OCI-LY3 (cell line): ENCODE measurements around the gene NBEA.

Experiments
- H2AFZ ChIP-seq: fragments of 200-600, 300-600 bp; shearing (Covaris generic); 2 replicates; pipeline ENCODE4 v1.6.0; 2014; ENCODE audit warnings: antibody characterized with exemption, low read depth, low read length
- H3K27ac ChIP-seq: fragments of 200-600, 300-600 bp; sonication (generic); 2 replicates; pipeline ENCODE4 v1.5.1; 2014; ENCODE audit warnings: mild to moderate bottlenecking, low read length, moderate library complexity, mixed read lengths
- H3K27me3 ChIP-seq: fragments of 200-600, 300-600 bp; sonication (generic); 2 replicates; pipeline ENCODE4 v1.6.1; 2014; ENCODE audit warnings: low read depth, low read length, mixed read lengths
- H3K36me3 ChIP-seq: fragments of 200-600, 300-600 bp; sonication (generic); replicated peaks from 2 replicates; pipeline ENCODE3; 2014; ENCODE audit warnings: low read depth, low read length, mixed read lengths
- H3K4me1 ChIP-seq: fragments of 300-600, 200-600 bp; sonication (generic); 2 replicates; pipeline ENCODE4 v1.6.1; 2014; ENCODE audit warnings: low read length, mixed read lengths
- H3K4me2 ChIP-seq: fragments of 200-600, 300-600 bp; sonication (generic); 2 replicates; pipeline ENCODE4 v1.6.1; 2014; ENCODE audit warnings: low read length, mixed read lengths
- H3K4me3 ChIP-seq: fragments of 300-600, 200-600 bp; sonication (generic); 2 replicates; pipeline ENCODE4 v1.5.1; 2014; ENCODE audit warnings: antibody characterized with exemption, mild to moderate bottlenecking, low read length, moderate library complexity
- H3K79me2 ChIP-seq: fragments of 300-600, 200-600 bp; shearing (Covaris generic); 2 replicates; pipeline ENCODE4 v1.6.1; 2014; ENCODE audit warnings: mild to moderate bottlenecking, low read length, mixed read lengths
- H3K9ac ChIP-seq: fragments of 300-600, 200-600 bp; shearing (Covaris generic); 2 replicates; pipeline ENCODE4 v1.6.0; 2014; ENCODE audit warnings: mild to moderate bottlenecking, low read length, moderate library complexity
- H3K9me3 ChIP-seq: fragments of 200-600, 300-600 bp; shearing (Covaris generic); 2 replicates; pipeline ENCODE4 v1.6.1; 2014; ENCODE audit warnings: low read length, mixed read lengths; ENCODE audit not compliant: insufficient read depth
- H4K20me1 ChIP-seq: fragments of 200-600, 300-600 bp; sonication (generic); 2 replicates; pipeline ENCODE4 v1.6.1; 2016; ENCODE audit warnings: low read length, mixed read lengths; ENCODE audit not compliant: insufficient read depth
- EZH2phosphoT487 ChIP-seq: fragments of 200-600 bp; shearing (Covaris generic); IDR thresholded peaks from 2 replicates; pipeline ENCODE4 v1.6.1; 2018; ENCODE audit warnings: antibody characterized with exemption, mixed run types, low read depth
- TF ChIP-seq, protein P1 (sequence below): fragments of 200-600, 300-600 bp; sonication (generic); IDR thresholded peaks from 2 replicates; pipeline ENCODE4 v1.5.1; 2014; ENCODE audit warnings: antibody characterized with exemption, low read length, low read depth

NBEA gene

DNA sequence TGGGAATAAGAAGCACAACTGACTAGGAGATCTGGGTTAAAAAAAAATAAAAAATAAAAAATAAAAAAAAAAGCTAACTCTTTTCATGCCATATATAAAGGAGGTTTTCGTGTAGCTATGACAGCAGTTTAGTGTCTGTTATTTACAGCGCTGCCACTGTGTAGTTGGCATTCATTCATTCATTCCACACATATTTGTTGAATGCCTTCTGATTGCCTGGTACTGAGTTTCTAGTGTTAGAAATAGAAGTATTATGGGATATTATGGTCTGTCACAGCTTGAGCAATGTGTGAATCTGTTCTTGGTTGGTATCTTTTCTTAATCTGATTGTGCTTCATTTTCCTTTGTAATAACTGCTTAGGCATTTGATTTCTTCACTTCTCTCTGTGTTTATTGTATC, 237.4 kb downstream of the NBEA start:
- Histone ChIP-seq H3K27me3 (no peaks in the 10 kb centered on the region), H3K4me3 (no peak overlapping the region), H3K79me2 (no peaks in the 10 kb centered on the region), H4K20me1 (no peaks in the 10 kb centered on the region), H2AFZ (no peak overlapping the region), H3K4me2 (no peak overlapping the region), H3K4me1 (no peaks in the 10 kb centered on the region), H3K36me3 (peaks cover 3% of the 10 kb centered on the region), H3K27ac (no peak overlapping the region), H3K9ac (no peak overlapping the region), H3K9me3 (no peaks in the 10 kb centered on the region)
- TF ChIP-seq, protein P1, sequence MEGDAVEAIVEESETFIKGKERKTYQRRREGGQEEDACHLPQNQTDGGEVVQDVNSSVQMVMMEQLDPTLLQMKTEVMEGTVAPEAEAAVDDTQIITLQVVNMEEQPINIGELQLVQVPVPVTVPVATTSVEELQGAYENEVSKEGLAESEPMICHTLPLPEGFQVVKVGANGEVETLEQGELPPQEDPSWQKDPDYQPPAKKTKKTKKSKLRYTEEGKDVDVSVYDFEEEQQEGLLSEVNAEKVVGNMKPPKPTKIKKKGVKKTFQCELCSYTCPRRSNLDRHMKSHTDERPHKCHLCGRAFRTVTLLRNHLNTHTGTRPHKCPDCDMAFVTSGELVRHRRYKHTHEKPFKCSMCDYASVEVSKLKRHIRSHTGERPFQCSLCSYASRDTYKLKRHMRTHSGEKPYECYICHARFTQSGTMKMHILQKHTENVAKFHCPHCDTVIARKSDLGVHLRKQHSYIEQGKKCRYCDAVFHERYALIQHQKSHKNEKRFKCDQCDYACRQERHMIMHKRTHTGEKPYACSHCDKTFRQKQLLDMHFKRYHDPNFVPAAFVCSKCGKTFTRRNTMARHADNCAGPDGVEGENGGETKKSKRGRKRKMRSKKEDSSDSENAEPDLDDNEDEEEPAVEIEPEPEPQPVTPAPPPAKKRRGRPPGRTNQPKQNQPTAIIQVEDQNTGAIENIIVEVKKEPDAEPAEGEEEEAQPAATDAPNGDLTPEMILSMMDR = no peak
- no peak for TF ChIP-seq EZH2phosphoT487

DNA sequence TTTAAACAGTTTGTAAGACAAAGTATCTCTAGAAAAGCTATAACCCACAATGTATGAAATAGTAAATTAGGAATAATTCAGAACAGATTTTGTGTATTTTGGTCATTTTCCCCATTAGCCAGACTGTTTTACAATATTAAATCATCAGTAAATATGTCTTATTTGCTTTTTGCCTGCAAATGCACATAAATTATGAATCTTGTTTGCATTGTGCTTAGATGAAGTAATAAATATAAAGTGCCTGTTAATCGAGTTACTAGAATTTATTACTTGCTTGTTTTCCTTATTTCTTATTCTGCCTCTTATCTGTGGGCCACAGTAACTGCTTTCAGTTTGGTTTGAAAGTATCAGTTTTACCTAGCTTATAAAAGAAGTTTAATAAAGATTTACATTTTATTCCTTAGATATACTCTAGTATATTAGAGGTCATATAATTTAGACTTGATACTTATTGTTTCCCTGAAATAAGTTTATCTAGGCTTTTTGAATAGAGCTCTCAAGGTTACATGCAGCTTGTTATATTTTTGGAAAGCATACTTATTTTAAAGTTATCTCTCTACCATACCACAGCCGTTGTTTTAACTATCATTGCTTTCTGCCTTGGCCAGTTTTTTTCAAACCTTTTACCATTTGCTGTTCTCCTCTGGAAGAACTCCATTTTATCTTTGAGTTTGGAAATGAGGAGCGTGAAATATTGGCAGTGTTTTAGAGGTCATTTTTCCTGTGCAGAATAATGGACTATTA, 238.0 kb downstream of the NBEA start:
- Histone ChIP-seq H3K79me2 (no peaks in the 10 kb centered on the region), H3K9me3 (no peaks in the 10 kb centered on the region), H3K9ac (no peak overlapping the region), H3K27ac (no peak overlapping the region), H3K27me3 (no peaks in the 10 kb centered on the region), H3K4me3 (no peak overlapping the region), H3K36me3 (peaks cover 3% of the 10 kb centered on the region), H3K4me2 (no peak overlapping the region), H3K4me1 (no peaks in the 10 kb centered on the region), H4K20me1 (no peaks in the 10 kb centered on the region), H2AFZ (no peak overlapping the region)
- TF ChIP-seq, protein P1 = no peak
- no peak for TF ChIP-seq EZH2phosphoT487

DNA sequence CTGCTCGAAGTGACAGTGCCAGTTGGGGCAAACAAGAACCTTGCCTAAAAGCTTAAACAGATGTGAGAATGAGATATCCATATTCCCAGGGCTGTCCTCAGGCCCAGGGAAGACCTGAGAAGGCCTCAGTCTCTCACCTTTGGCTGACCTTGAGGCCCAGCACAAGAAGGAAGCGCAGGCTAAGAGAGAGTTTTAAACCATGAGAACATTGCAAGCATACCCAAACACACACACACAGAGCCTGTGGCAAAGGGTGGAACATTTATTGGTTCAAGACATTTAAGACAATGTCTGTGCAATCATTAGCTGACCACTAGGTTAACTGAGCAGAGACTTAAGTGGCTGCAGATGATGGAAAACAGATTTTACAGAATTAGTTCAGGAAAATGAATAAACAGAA, 248.2 kb downstream of the NBEA start:
- Histone ChIP-seq H3K36me3 (peaks cover 4% of the 10 kb centered on the region), H3K27me3 (no peaks in the 10 kb centered on the region), H4K20me1 (no peaks in the 10 kb centered on the region), H3K27ac (no peak overlapping the region), H3K4me1 (no peaks in the 10 kb centered on the region), H3K4me3 (no peak overlapping the region), H2AFZ (no peak overlapping the region), H3K79me2 (no peaks in the 10 kb centered on the region), H3K9ac (no peak overlapping the region), H3K4me2 (no peak overlapping the region), H3K9me3 (no peaks in the 10 kb centered on the region; the same call in 1 of the 2 replicates)
- TF ChIP-seq, protein P1 = no peak
- no peak for TF ChIP-seq EZH2phosphoT487

DNA sequence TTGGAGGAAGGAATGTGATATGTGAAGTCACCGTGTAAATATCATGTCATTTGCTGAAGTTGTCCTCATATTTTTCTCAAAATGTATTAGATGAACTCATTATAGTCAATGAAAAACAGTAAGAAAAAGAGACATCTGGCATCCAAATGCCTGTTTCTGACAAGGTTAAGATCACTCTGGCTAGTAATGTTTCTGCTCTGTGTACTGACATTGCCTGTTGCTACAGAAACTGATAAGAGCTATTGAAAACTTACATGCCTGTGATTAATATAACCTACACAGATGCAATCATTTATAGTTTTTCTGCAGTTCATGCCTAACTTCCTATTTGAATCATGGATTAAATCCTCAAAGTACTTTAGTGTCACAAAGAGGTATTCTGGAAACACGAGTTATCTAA, 249.8 kb downstream of the NBEA start:
- Histone ChIP-seq H3K9ac (no peak overlapping the region), H2AFZ (no peak overlapping the region), H3K36me3 (peaks cover 4% of the 10 kb centered on the region), H3K4me1 (no peaks in the 10 kb centered on the region), H3K4me3 (no peak overlapping the region), H3K27me3 (no peaks in the 10 kb centered on the region), H3K4me2 (no peak overlapping the region), H3K79me2 (no peaks in the 10 kb centered on the region), H4K20me1 (no peaks in the 10 kb centered on the region), H3K27ac (no peak overlapping the region), H3K9me3 (no peaks in the 10 kb centered on the region; the same call in 1 of the 2 replicates)
- TF ChIP-seq, protein P1 = no peak
- TF ChIP-seq EZH2phosphoT487 = no peak
